ENCODE data around the gene VPS26C. TPM values are rescaled to one million over a fixed set of nuclear protein-coding genes. Genes with fewer than 3 reads are reported as not detected.

Gene VPS26C
- total RNA-seq, 1 donor from 2014 or later: 57.6 TPM

- DNase-seq (no peak), ATAC-seq (peak; percentile 40)
- Histone ChIP-seq H3K36me3 (no peaks in the 10 kb centered on the region), H3K27ac (no peak overlapping the region), H3K9me3 (no peaks in the 10 kb centered on the region), H3K27me3 (no peaks in the 10 kb centered on the region), H3K4me1 (peaks cover 10% of the 10 kb centered on the region), H3K4me3 (no peak overlapping the region)
- TF ChIP-seq CTCF (IDR thresholded peaks at IDR 0.05): no peak
- intact Hi-C loops (cut with DNase I): no loop called here
Observed at GRCh38 chr21:37210130-37210529, 57.0 kb downstream of the VPS26C start.

GRCh38 chr21:37208741-37209225 lies 58.4 kb downstream of the VPS26C start:
- no peaks in the 10 kb centered on the region for H3K27me3 ChIP-seq
- DNase-seq (no peak), ATAC-seq (peak; percentile 8)
- no peaks in the 10 kb centered on the region for H3K36me3 ChIP-seq
- TF ChIP-seq CTCF (IDR thresholded peaks at IDR 0.05): no peak
- no peak overlapping the region for H3K27ac ChIP-seq
- intact Hi-C loops (cut with DNase I): no loop called here
- peaks cover 10% of the 10 kb centered on the region for H3K4me1 ChIP-seq
- no peak overlapping the region for H3K4me3 ChIP-seq
- no peaks in the 10 kb centered on the region for H3K9me3 ChIP-seq

GRCh38 chr21:37208056-37208721 lies 58.9 kb downstream of the VPS26C start:
- TF ChIP-seq CTCF (IDR thresholded peaks at IDR 0.05): no peak
- peak; percentile 84 for DNase-seq
- Histone ChIP-seq H3K9me3 (no peaks in the 10 kb centered on the region), H3K27ac (peak overlapping the region; percentile 55), H3K4me3 (no peak overlapping the region), H3K4me1 (peaks cover 10% of the 10 kb centered on the region), H3K27me3 (no peaks in the 10 kb centered on the region), H3K36me3 (peaks cover 3% of the 10 kb centered on the region)
- intact Hi-C loops (cut with DNase I): no loop called here
- peak; percentile 91 for ATAC-seq

GRCh38 chr21:37207441-37208009 lies 59.6 kb downstream of the VPS26C start:
- Histone ChIP-seq H3K4me3 (no peak overlapping the region), H3K36me3 (peaks cover 9% of the 10 kb centered on the region), H3K27me3 (no peaks in the 10 kb centered on the region), H3K27ac (peak overlapping the region; percentile 55), H3K4me1 (peaks cover 10% of the 10 kb centered on the region), H3K9me3 (no peaks in the 10 kb centered on the region)
- DNase-seq (no peak), ATAC-seq (peak; percentile 60)
- intact Hi-C loops (cut with DNase I): no loop called here
- TF ChIP-seq CTCF (IDR thresholded peaks at IDR 0.05): no peak

GRCh38 chr21:37206496-37206895 lies 60.6 kb downstream of the VPS26C start:
- H3K4me3 ChIP-seq: no peak overlapping the region
- H3K36me3 ChIP-seq: peaks cover 20% of the 10 kb centered on the region
- H3K27me3 ChIP-seq: no peaks in the 10 kb centered on the region
- H3K9me3 ChIP-seq: no peaks in the 10 kb centered on the region
- H3K27ac ChIP-seq: no peak overlapping the region
- DNase-seq (no peak), ATAC-seq (no peak)
- H3K4me1 ChIP-seq: peaks cover 10% of the 10 kb centered on the region
- no peak for TF ChIP-seq CTCF (IDR thresholded peaks at IDR 0.05)
- intact Hi-C loops (cut with DNase I): no loop called here
